Fibroblast of lung (primary cell): Measurements from ENCODE around the gene OR7A5.

Experiments used
- CTCF ChIP-seq, 2 donors: IDR thresholded peaks in 1 of 2; conservative IDR thresholded peaks in 1 of 2; 1 replicate in 1 of 2; 2 replicates in 1 of 2; pipeline ENCODE4 v1.5.1; 2011 to 2012; ENCODE audit warnings: low read length in 2 of 2, control low read depth in 1 of 2, inconsistent platforms in 1 of 2, low read depth in 1 of 2, mild to moderate bottlenecking in 1 of 2
- EZH2 ChIP-seq: IDR thresholded peaks from 2 replicates; pipeline ENCODE4 v1.5.1; 2012; ENCODE audit warnings: low read length, control low read depth, mild to moderate bottlenecking; ENCODE audit errors: missing control alignments

GRCh38 chr19:14837391-14837790, 2.4 kb upstream of the OR7A5 start:
- TF ChIP-seq EZH2 (no peak), CTCF (conservative IDR thresholded peaks at IDR 0.05 in 1 of 2, IDR thresholded peaks at IDR 0.05 in 1 of 2; ENCODE audit: low read depth in 1 of 2, low read length in 2 of 2) (no peak)
